Measurements from ENCODE around the gene COP1.
A peak's percentile ranks its signal among the peaks of the same experiment; 100 is the strongest.
"Not testable (repeated sequence)": the region's sequence is repeated elsewhere in the genome, so short reads cannot be mapped to it uniquely, and the experiment has no call there.

The COP1 gene

GRCh38 chr1:176122282-176122681 is 84.8 kb downstream of the COP1 start:
- no peak for DNase-seq (ENCODE audit: low spot score)

GRCh38 chr1:176119549-176119948 is 87.5 kb downstream of the COP1 start:
- DNase-seq (ENCODE audit: low spot score) = peak; percentile 5

- DNase-seq (ENCODE audit: low spot score) = no peak
Observed at GRCh38 chr1:176118985-176119384, 88.1 kb downstream of the COP1 start.

GRCh38 chr1:176111835-176112234 is 95.3 kb downstream of the COP1 start:
- DNase-seq (ENCODE audit: low spot score) = no peak

GRCh38 chr1:176110203-176110602 is 96.9 kb downstream of the COP1 start:
- no peak for DNase-seq (ENCODE audit: low spot score)

- no peak for DNase-seq (ENCODE audit: low spot score)
Observed at GRCh38 chr1:176102768-176103350, 104.2 kb downstream of the COP1 start.

GRCh38 chr1:176101951-176102642 is 105.0 kb downstream of the COP1 start:
- DNase-seq (ENCODE audit: low spot score) = no peak

GRCh38 chr1:176098560-176098959 is 108.5 kb downstream of the COP1 start:
- no peak for DNase-seq (ENCODE audit: low spot score)

GRCh38 chr1:176096015-176096414 is 111.1 kb downstream of the COP1 start:
- DNase-seq (ENCODE audit: low spot score) = no peak

GRCh38 chr1:176090766-176091165 is 116.3 kb downstream of the COP1 start:
- no peak for DNase-seq (ENCODE audit: low spot score)

- DNase-seq (ENCODE audit: low spot score) = not testable (repeated sequence)
Observed at GRCh38 chr1:176087746-176088145, 119.3 kb downstream of the COP1 start.

GRCh38 chr1:176073524-176074157 is 133.4 kb downstream of the COP1 start:
- DNase-seq (ENCODE audit: low spot score) = no peak

GRCh38 chr1:176068901-176069300 is 138.2 kb downstream of the COP1 start:
- no peak for DNase-seq (ENCODE audit: low spot score)

- DNase-seq (ENCODE audit: low spot score) = no peak
Observed at GRCh38 chr1:176068256-176068655, 138.8 kb downstream of the COP1 start.

- no peak for DNase-seq (ENCODE audit: low spot score)
Observed at GRCh38 chr1:176066709-176067108, 140.4 kb downstream of the COP1 start.

- DNase-seq (ENCODE audit: low spot score) = peak; percentile 20
Observed at GRCh38 chr1:176058686-176059085, 148.4 kb downstream of the COP1 start.

- DNase-seq (ENCODE audit: low spot score) = no peak
Observed at GRCh38 chr1:176056312-176056711, 150.8 kb downstream of the COP1 start.

GRCh38 chr1:176055398-176055797 is 151.7 kb downstream of the COP1 start:
- DNase-seq (ENCODE audit: low spot score) = no peak

GRCh38 chr1:176051902-176052518 is 155.1 kb downstream of the COP1 start:
- DNase-seq (ENCODE audit: low spot score) = peak; percentile 27

- no peak for DNase-seq (ENCODE audit: low spot score)
Observed at GRCh38 chr1:176051402-176051801, 155.7 kb downstream of the COP1 start.

- DNase-seq (ENCODE audit: low spot score) = no peak
Observed at GRCh38 chr1:176049582-176049981, 157.5 kb downstream of the COP1 start.

- DNase-seq (ENCODE audit: low spot score) = no peak
Observed at GRCh38 chr1:176046926-176047325, 160.2 kb downstream of the COP1 start.

GRCh38 chr1:176043537-176043936 is 163.5 kb downstream of the COP1 start:
- no peak for DNase-seq (ENCODE audit: low spot score)
